H9 (cell line): Measurements from ENCODE around the gene FLT3. TPM values are rescaled to one million over a fixed set of nuclear protein-coding genes. Genes with fewer than 3 reads are reported as not detected.

ENCODE experiments used
- DNase-seq: peaks from one replicate; pipeline ENCODE4 v3.0.0-alpha.2; 2017
- H2AFZ ChIP-seq: one replicate; pipeline ENCODE4 v1.6.1; 2013; ENCODE audit warnings: mild to moderate bottlenecking, low read length, control low read depth, moderate library complexity
- H2AK5ac ChIP-seq: 2 replicates; pipeline ENCODE4 v1.6.1; 2013; ENCODE audit warnings: low read length, control low read depth, mixed read lengths; ENCODE audit not compliant: insufficient read length
- H2BK120ac ChIP-seq: one replicate; pipeline ENCODE4 v1.6.1; 2013; ENCODE audit warnings: low read depth, mild to moderate bottlenecking, low read length, control low read depth, inconsistent platforms; ENCODE audit not compliant: poor library complexity, severe bottlenecking
- H2BK12ac ChIP-seq: 2 replicates; pipeline ENCODE4 v1.6.1; 2013; ENCODE audit warnings: low read length, control low read depth, mixed read lengths, low read depth; ENCODE audit not compliant: insufficient read length
- H2BK15ac ChIP-seq: 2 replicates; pipeline ENCODE4 v1.6.1; 2013; ENCODE audit warnings: low read depth, low read length, control low read depth
- H2BK20ac ChIP-seq: one replicate; pipeline ENCODE4 v1.6.1; 2013; ENCODE audit warnings: low read depth, mild to moderate bottlenecking, low read length, control low read depth, inconsistent platforms; ENCODE audit not compliant: poor library complexity, severe bottlenecking
- H2BK5ac ChIP-seq: 2 replicates; pipeline ENCODE4 v1.6.1; 2013; ENCODE audit warnings: low read length, control low read depth, mixed read lengths; ENCODE audit not compliant: insufficient read length
- H3K14ac ChIP-seq: 2 replicates; pipeline ENCODE4 v1.6.1; 2013; ENCODE audit warnings: low read length, control low read depth; ENCODE audit not compliant: insufficient read depth
- H3K18ac ChIP-seq: 2 replicates; pipeline ENCODE4 v1.6.1; 2013; ENCODE audit warnings: low read depth, mild to moderate bottlenecking, mixed read lengths, low read length, control low read depth; ENCODE audit not compliant: insufficient read length
- H3K23ac ChIP-seq: 2 replicates; pipeline ENCODE4 v1.6.1; 2013; ENCODE audit warnings: low read length, control low read depth, mixed read lengths, low read depth; ENCODE audit not compliant: insufficient read length
- H3K23me2 ChIP-seq: 2 replicates; pipeline ENCODE4 v1.6.1; 2013; ENCODE audit warnings: low read depth, mild to moderate bottlenecking, mixed read lengths, low read length, control low read depth; ENCODE audit not compliant: insufficient read length, poor library complexity, severe bottlenecking
- H3K27ac ChIP-seq: 2 replicates; pipeline ENCODE4 v1.5.1; 2013; ENCODE audit warnings: low read length, control low read depth, mixed read lengths, low read depth; ENCODE audit not compliant: insufficient read length
- H3K27me3 ChIP-seq: 2 replicates; pipeline ENCODE4 v1.6.1; 2013; ENCODE audit warnings: low read length, control low read depth, inconsistent platforms; ENCODE audit not compliant: insufficient read depth
- H3K4ac ChIP-seq: 2 replicates; pipeline ENCODE4 v1.6.1; 2013; ENCODE audit warnings: low read depth, mild to moderate bottlenecking, control low read depth, inconsistent platforms, low read length, moderate library complexity
- H3K4me1 ChIP-seq: 2 replicates; pipeline ENCODE4 v1.6.1; 2013; ENCODE audit warnings: low read length, control low read depth, inconsistent platforms; ENCODE audit not compliant: insufficient read depth
- H3K4me2 ChIP-seq: 2 replicates; pipeline ENCODE4 v1.6.1; 2013; ENCODE audit warnings: low read length, control low read depth, mixed read lengths; ENCODE audit not compliant: insufficient read length, insufficient read depth
- H3K56ac ChIP-seq: 2 replicates; pipeline ENCODE4 v1.6.1; 2013; ENCODE audit warnings: low read depth, mild to moderate bottlenecking, mixed read lengths, low read length, control low read depth; ENCODE audit not compliant: insufficient read length
- H3K79me1 ChIP-seq: 2 replicates; pipeline ENCODE4 v1.6.1; 2013; ENCODE audit warnings: low read depth, mild to moderate bottlenecking, moderate library complexity, low read length, control low read depth, inconsistent platforms; ENCODE audit not compliant: insufficient read depth, poor library complexity, severe bottlenecking
- H3K79me2 ChIP-seq: 2 replicates; pipeline ENCODE4 v1.6.1; 2013; ENCODE audit warnings: low read length, control low read depth, inconsistent platforms; ENCODE audit not compliant: insufficient read depth
- H3K9ac ChIP-seq: 2 replicates; pipeline ENCODE4 v1.6.1; 2013; ENCODE audit warnings: low read length, control low read depth, mixed read lengths; ENCODE audit not compliant: insufficient read length; ENCODE audit errors: extremely low read depth
- H3K9me3 ChIP-seq: one replicate; pipeline ENCODE4 v1.6.1; 2013; ENCODE audit warnings: low read depth, low read length, inconsistent platforms; ENCODE audit not compliant: control insufficient read depth
- H3T11ph ChIP-seq: one replicate; pipeline ENCODE4 v1.6.1; 2013; ENCODE audit warnings: mild to moderate bottlenecking, low read length, control low read depth, inconsistent platforms
- H4K20me1 ChIP-seq: one replicate; pipeline ENCODE4 v1.6.1; 2013; ENCODE audit not compliant: control insufficient read depth, insufficient read length, insufficient read depth
- H4K5ac ChIP-seq: 2 replicates; pipeline ENCODE4 v1.6.1; 2013; ENCODE audit warnings: low read depth, mild to moderate bottlenecking, mixed read lengths, low read length, control low read depth; ENCODE audit not compliant: insufficient read length
- H4K8ac ChIP-seq: replicated peaks from 2 replicates; pipeline ENCODE4 v1.6.1; 2013; ENCODE audit warnings: low read length, control low read depth, mixed read lengths, low read depth; ENCODE audit not compliant: insufficient read length
- H4K91ac ChIP-seq: 2 replicates; pipeline ENCODE4 v1.6.1; 2013; ENCODE audit warnings: low read depth, mild to moderate bottlenecking, moderate library complexity, mixed read lengths, low read length, control low read depth; ENCODE audit not compliant: insufficient read length
- H3K27ac Mint-ChIP-seq, 3 experiments: 2 replicates in 2 of 3; 3 replicates in 1 of 3; pipeline ENCODE4 v1.8.0; 2020 to 2021; ENCODE audit warnings: mixed read lengths in 3 of 3, mild to moderate bottlenecking in 1 of 3, moderate library complexity in 1 of 3
- H3K27me3 Mint-ChIP-seq: 2 replicates; pipeline ENCODE4 v1.8.0; 2021; ENCODE audit warnings: low read depth, mild to moderate bottlenecking, moderate library complexity, mixed read lengths
- H3K36me3 Mint-ChIP-seq, 3 experiments: 2 replicates in 2 of 3; 3 replicates in 1 of 3; pipeline ENCODE4 v1.8.0; 2020 to 2021; ENCODE audit warnings: low read depth in 3 of 3, mixed read lengths in 3 of 3; ENCODE audit not compliant: insufficient read depth in 1 of 3
- H3K4me1 Mint-ChIP-seq, 2 experiments: 2 replicates each; pipeline ENCODE4 v1.8.0; 2020; ENCODE audit warnings: mixed read lengths in 2 of 2
- H3K4me3 Mint-ChIP-seq, 2 experiments: 2 replicates in 1 of 2; 3 replicates in 1 of 2; pipeline ENCODE4 v1.8.0; 2020 to 2021; ENCODE audit warnings: mild to moderate bottlenecking in 2 of 2, mixed read lengths in 2 of 2, moderate library complexity in 1 of 2
- H3K9me3 Mint-ChIP-seq, 2 experiments: 2 replicates in 1 of 2; 3 replicates in 1 of 2; pipeline ENCODE4 v1.8.0; 2020; ENCODE audit warnings: mild to moderate bottlenecking in 2 of 2, mixed read lengths in 2 of 2, moderate library complexity in 1 of 2
- WGBS: extraction: QIAGEN DNeasy Blood & Tissue Kit; methylation state at CpG from one replicate; pipeline ENCODE4 v1.1.7; 2013; ENCODE audit warnings: missing lambda C conversion rate, low lambda C conversion rate, mixed read lengths; ENCODE audit not compliant: insufficient read length; ENCODE audit errors: extremely low coverage; 5-methylcytosine and 5-hydroxymethylcytosine counted together
- total RNA-seq: library from RNA; stranded (reverse); gene quantifications from 2 replicates; pipeline ENCODE4 v1.2.1, GENCODE V29; 2021
- TF ChIP-seq, protein P1 (sequence below): fragments of 200-600 bp; sonication (generic); conservative IDR thresholded peaks from 3 replicates; pipeline ENCODE4 v1.8.0; 2021; ENCODE audit warnings: antibody characterized with exemption, mild to moderate bottlenecking

FLT3 gene
- total RNA-seq, 1 experiment from 2014 or later, result 0.44 TPM

DNA sequence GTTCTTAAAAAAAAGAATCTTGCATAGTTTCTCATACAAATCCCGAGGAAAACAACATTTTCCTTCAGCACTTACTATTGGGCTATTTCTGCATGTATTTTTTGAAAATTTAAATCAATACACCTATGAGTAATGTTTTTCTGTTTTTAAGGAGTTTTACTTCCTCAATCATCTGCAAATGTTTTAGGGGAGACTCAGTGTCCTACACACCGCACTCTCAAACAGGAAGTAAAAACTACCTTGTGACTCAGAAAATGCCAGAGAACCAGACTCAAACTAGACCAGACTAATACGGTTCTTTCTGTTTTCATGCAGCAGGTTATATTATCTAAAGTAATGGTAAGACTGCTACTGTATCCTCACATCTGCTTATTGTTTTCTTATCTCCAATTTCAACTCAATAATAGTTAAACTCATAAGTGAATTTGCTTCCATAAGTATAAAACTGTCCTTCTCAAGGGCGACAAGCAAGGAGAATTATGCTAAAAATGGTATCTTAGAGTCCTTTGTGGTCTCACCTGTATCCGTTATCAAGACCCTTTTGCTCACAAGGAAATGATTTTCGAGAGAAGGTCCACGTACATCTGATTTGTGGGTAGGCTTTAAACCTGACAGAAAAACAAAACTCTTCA, 52.5 kb downstream of the FLT3 start:
- Mint-ChIP-seq H3K27me3 (peaks cover 30% of the 10 kb centered on the region), H3K9me3 (no peaks in the 10 kb centered on the region; a peak in 1 of 5 replicates), H3K36me3 (peaks cover 0 to 5% (median 0%) of the 10 kb centered on the region in 3 experiments; a peak in 1 of 7 replicates), H3K4me3 (no peak overlapping the region), H3K27ac (no peak overlapping the region), H3K4me1 (peaks cover 30 to 40% of the 10 kb centered on the region in 2 experiments)
- Histone ChIP-seq H2AFZ (no peak overlapping the region), H4K91ac (no peak overlapping the region), H3K56ac (no peak overlapping the region), H2BK15ac (no peak overlapping the region), H3K23me2 (no peaks in the 10 kb centered on the region), H2AK5ac (no peak overlapping the region), H2BK5ac (no peak overlapping the region), H3K4me2 (no peak overlapping the region), H3K23ac (no peak overlapping the region), H3K79me2 (no peaks in the 10 kb centered on the region; the same call in 1 of the 2 replicates), H3K79me1 (no peaks in the 10 kb centered on the region), H3K9me3 (no peaks in the 10 kb centered on the region), H2BK20ac (no peak overlapping the region), H3K14ac (no peak overlapping the region), H3K18ac (no peak overlapping the region), H4K8ac (no peak overlapping the region), H4K5ac (no peak overlapping the region), H3K27ac (no peak overlapping the region), H3K9ac (no peak overlapping the region), H3K27me3 (no peaks in the 10 kb centered on the region), H3K4ac (no peak overlapping the region), H4K20me1 (no peaks in the 10 kb centered on the region), H3T11ph (no peak overlapping the region), H3K4me1 (peaks cover 8% of the 10 kb centered on the region), H2BK120ac (no peak overlapping the region), H2BK12ac (no peak overlapping the region)
- TF ChIP-seq, protein P1, sequence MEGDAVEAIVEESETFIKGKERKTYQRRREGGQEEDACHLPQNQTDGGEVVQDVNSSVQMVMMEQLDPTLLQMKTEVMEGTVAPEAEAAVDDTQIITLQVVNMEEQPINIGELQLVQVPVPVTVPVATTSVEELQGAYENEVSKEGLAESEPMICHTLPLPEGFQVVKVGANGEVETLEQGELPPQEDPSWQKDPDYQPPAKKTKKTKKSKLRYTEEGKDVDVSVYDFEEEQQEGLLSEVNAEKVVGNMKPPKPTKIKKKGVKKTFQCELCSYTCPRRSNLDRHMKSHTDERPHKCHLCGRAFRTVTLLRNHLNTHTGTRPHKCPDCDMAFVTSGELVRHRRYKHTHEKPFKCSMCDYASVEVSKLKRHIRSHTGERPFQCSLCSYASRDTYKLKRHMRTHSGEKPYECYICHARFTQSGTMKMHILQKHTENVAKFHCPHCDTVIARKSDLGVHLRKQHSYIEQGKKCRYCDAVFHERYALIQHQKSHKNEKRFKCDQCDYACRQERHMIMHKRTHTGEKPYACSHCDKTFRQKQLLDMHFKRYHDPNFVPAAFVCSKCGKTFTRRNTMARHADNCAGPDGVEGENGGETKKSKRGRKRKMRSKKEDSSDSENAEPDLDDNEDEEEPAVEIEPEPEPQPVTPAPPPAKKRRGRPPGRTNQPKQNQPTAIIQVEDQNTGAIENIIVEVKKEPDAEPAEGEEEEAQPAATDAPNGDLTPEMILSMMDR, result no peak
- DNase-seq, result no peak
- WGBS, result no CpG with 5 or more reads among the region's 7 CpGs
